K562 (cell line): ENCODE measurements around the gene ERICH2. TPM values are rescaled to one million over a fixed set of nuclear protein-coding genes. Genes with fewer than 3 reads are reported as not detected.
A peak's percentile ranks its signal among the peaks of the same experiment; 100 is the strongest.

Experiments used
- ATAC-seq: fragments of 200-7000 bp; cut with Tn5 transposase; 3 replicates; pipeline ENCODE4 v1.9.1; 2020; ENCODE audit warnings: moderate library complexity
- BruUV-seq: library from RNA; stranded (reverse); fragments of 400-500 nt; replicated peaks from 2 replicates; lab custom pipeline; 2021; lab: Mats Ljungman, UMichigan
- CTCF ChIA-PET: fragments of 300-600 bp; formaldehyde crosslinking; extraction: SDS; loops from one replicate; lab custom pipeline; 2021; ENCODE audit warnings: low intra/inter-chr PET ratio; lab: Yijun Ruan, JAX
- POLR2A ChIA-PET: fragments of 300-600, 350-650 bp; sonication (Branson Sonifier 250); formaldehyde crosslinking; extraction: SDS; loops from one replicate; lab custom pipeline; 2021; ENCODE audit warnings: antibody characterized with exemption, inconsistent platforms; lab: Yijun Ruan, JAX
- DNase-seq, 4 experiments: peaks; one replicate each; pipeline versions ENCODE4 v3.0.0 to v3.0.0-alpha.2; 2011 to 2018; ENCODE audit warnings: low spot score in 3 of 4, mixed read lengths in 3 of 4; ENCODE audit errors: extremely low read depth in 1 of 4
- FAIRE-seq: peaks from 2 replicates; lab custom pipeline; 2011; peaks lifted over from hg19 to GRCh38; lab: Jason Lieb, UNC
- H2AFZ ChIP-seq: 2 replicates; pipeline ENCODE4 v1.6.0; 2011; ENCODE audit warnings: low read depth, low read length, control low read depth, inconsistent platforms
- H3K27ac ChIP-seq: fragments of 200-600 bp; 3 replicates; pipeline ENCODE4 v1.8.0; 2011; ENCODE audit warnings: low read depth, mild to moderate bottlenecking, control low read depth, inconsistent platforms, low read length, moderate library complexity, mixed read lengths; ENCODE audit errors: extremely low read depth
- H3K27me3 ChIP-seq, 2 experiments: fragments of 300-600 bp in 1 of 2; 2 replicates in 1 of 2; 3 replicates in 1 of 2; pipeline versions ENCODE4 v1.6.0 to v1.8.0; 2011; ENCODE audit warnings: inconsistent platforms in 2 of 2, low read length in 2 of 2, mild to moderate bottlenecking in 1 of 2, mixed read lengths in 1 of 2, moderate library complexity in 1 of 2; ENCODE audit not compliant: control insufficient read depth in 2 of 2, insufficient read depth in 2 of 2
- H3K36me3 ChIP-seq: fragments of 300-600 bp; 3 replicates; pipeline ENCODE4 v1.8.0; 2011; ENCODE audit warnings: mild to moderate bottlenecking, low read length, inconsistent platforms; ENCODE audit not compliant: control insufficient read depth, insufficient read depth
- H3K4me1 ChIP-seq, 2 experiments: fragments of 200-600 bp in 1 of 2; replicated peaks in 1 of 2; 2 replicates in 1 of 2; 3 replicates in 1 of 2; pipeline versions ENCODE4 v1.5.1 to v1.8.0; 2011; ENCODE audit warnings: inconsistent platforms in 2 of 2, low read length in 2 of 2, mild to moderate bottlenecking in 1 of 2, mixed read lengths in 1 of 2, moderate library complexity in 1 of 2; ENCODE audit not compliant: control insufficient read depth in 2 of 2, insufficient read depth in 2 of 2
- H3K4me2 ChIP-seq: 2 replicates; pipeline ENCODE4 v1.6.1; 2011; ENCODE audit warnings: low read length, control low read depth, inconsistent platforms, mixed read lengths; ENCODE audit not compliant: insufficient read depth
- H3K4me3 ChIP-seq: fragments of 200-600 bp; sonication (generic), shearing (Covaris generic); 2 replicates; pipeline ENCODE4 v1.5.1; 2016; ENCODE audit warnings: control low read depth, inconsistent platforms
- H3K79me2 ChIP-seq: fragments of 200-600 bp; 3 replicates; pipeline ENCODE4 v1.8.0; 2011; ENCODE audit warnings: low read length, inconsistent platforms; ENCODE audit not compliant: control insufficient read depth, insufficient read depth
- H3K9ac ChIP-seq, 2 experiments: 2 replicates each; pipeline versions ENCODE4 v1.6.0 to v1.6.1; 2011; ENCODE audit warnings: low read depth in 2 of 2, low read length in 2 of 2, control low read depth in 1 of 2, inconsistent platforms in 1 of 2, mild to moderate bottlenecking in 1 of 2, mixed read lengths in 1 of 2; ENCODE audit not compliant: insufficient read depth in 1 of 2
- H3K9me1 ChIP-seq: one replicate; pipeline ENCODE4 v1.6.0; 2011; ENCODE audit warnings: inconsistent platforms, mild to moderate bottlenecking, low read length, moderate library complexity; ENCODE audit not compliant: control insufficient read depth, insufficient read depth
- H3K9me3 ChIP-seq: replicated peaks from 2 replicates; pipeline ENCODE4 v1.5.1; 2011; ENCODE audit warnings: low read depth, low read length, inconsistent platforms; ENCODE audit not compliant: control insufficient read depth, insufficient read depth
- H4K20me1 ChIP-seq: replicated peaks from 2 replicates; pipeline ENCODE4 v1.6.1; 2011; ENCODE audit warnings: low read length, inconsistent platforms, mixed read lengths; ENCODE audit not compliant: control insufficient read depth, insufficient read depth
- EHMT2 ChIP-seq: fragments of 450-650 bp; IDR thresholded peaks from 2 replicates; pipeline ENCODE4 v1.6.1; 2018; ENCODE audit warnings: antibody characterized with exemption
- KLF1 ChIP-seq: fragments of 450-650 bp; IDR thresholded peaks from 2 replicates; pipeline ENCODE4 v1.6.1; 2016; ENCODE audit warnings: missing genetic modification characterization, missing compliant biosample characterization
- POLR2AphosphoS5 ChIP-seq: IDR thresholded peaks from 2 replicates; pipeline ENCODE4 v1.6.1; 2011; ENCODE audit warnings: mild to moderate bottlenecking, low read depth, low read length, moderate library complexity; ENCODE audit not compliant: control insufficient read depth, insufficient read depth
- REST ChIP-seq, 2 experiments: fragments of 450-650 bp; formaldehyde crosslinking in 1 of 2; IDR thresholded peaks; 2 replicates each; pipeline versions ENCODE4 v1.4.0 to v1.6.1; 2014 to 2020; ENCODE audit warnings: mild to moderate bottlenecking in 2 of 2, borderline replicate concordance in 1 of 2, low read depth in 1 of 2
- SRF ChIP-seq, 2 experiments: fragments of 250-450, 450-650 bp in 1 of 2; sonication (Bioruptor Pico) in 1 of 2; sonication (generic) in 1 of 2; formaldehyde crosslinking; IDR thresholded peaks; 2 replicates each; pipeline versions ENCODE4 v1.5.0 to v1.5.1; 2020 to 2022; ENCODE audit warnings: mild to moderate bottlenecking in 1 of 2, missing genetic modification reagents in 1 of 2
- TEAD1 ChIP-seq, 2 experiments: fragments of 450-650 bp in 1 of 2; sonication (generic) in 1 of 2; formaldehyde crosslinking; IDR thresholded peaks; 2 replicates each; pipeline versions ENCODE4 v1.4.0 to v1.8.0; 2020 to 2022; ENCODE audit warnings: mild to moderate bottlenecking in 2 of 2, missing genetic modification reagents in 1 of 2
- WGBS: fragments of 100-300 bp; shearing (Covaris generic); methylation state at CpG from one replicate; pipeline ENCODE4 v1.1.6; 2016; ENCODE audit warnings: low coverage, mixed read lengths; ENCODE audit not compliant: insufficient coverage; ENCODE audit errors: missing lambda C conversion rate; 5-methylcytosine and 5-hydroxymethylcytosine counted together
- in situ Hi-C: fragments of 300-500 bp; cut with MboI; formaldehyde crosslinking; loops from 4 replicates; pipeline ENCODE4 v1.15.0; 2018; ENCODE audit warnings: inconsistent platforms, mixed read lengths
- intact Hi-C: fragments of 100-400 bp; cut with micrococcal nuclease; formaldehyde crosslinking; loops from 2 replicates; pipeline ENCODE4 v1.14.2; 2022
- polyA plus RNA-seq, 8 experiments: library from polyadenylated mRNA; depleted of rRNA in 4 of 8; stranded (reverse) in 5 of 8; unstranded in 3 of 8; fragments of >200 nt; fragmentation: Nextera tagmentation in 2 of 8; fragmentation: Illumina TruSeq in 1 of 8; extraction: Ambion mirVana in 2 of 8; extraction: Trizol in 1 of 8; gene quantifications; 2 replicates each; pipeline versions ENCODE4 v1.2.1 to v1.2.3, GENCODE V29; 2011 to 2014; ENCODE audit warnings: inconsistent platforms in 1 of 8, missing spikeins in 1 of 8
- total RNA-seq, 7 experiments: library from RNA; depleted of rRNA in 6 of 7; stranded (reverse); fragments of >200 nt in 6 of 7; fragmentation: Illumina TruSeq in 2 of 7; extraction: Trizol in 2 of 7; gene quantifications; 2 replicates each; pipeline versions ENCODE4 v1.2.1 to v1.2.3, GENCODE V29; 2011 to 2021; ENCODE audit warnings: low replicate concordance in 1 of 7

The ERICH2 gene
- total and polyA plus RNA-seq, 9 of the 15 experiments (the other 6 are each of a cell fraction or from before 2014, with no cell fraction given) = 0.85 to 2.4 (median 1.6) TPM

- Histone ChIP-seq H3K9me1 (no peaks in the 10 kb centered on the region), H3K27ac (no peak overlapping the region), H3K9me3 (no peaks in the 10 kb centered on the region), H3K4me2 (no peak overlapping the region), H3K4me3 (no peak overlapping the region), H4K20me1 (no peaks in the 10 kb centered on the region), H2AFZ (no peak overlapping the region), H3K36me3 (no peaks in the 10 kb centered on the region), H3K9ac (peak overlapping the region in 1 of 2 experiments; percentile 54; a peak in 1 of 4 replicates), H3K27me3 (peaks cover 0 to 22% of the 10 kb centered on the region in 2 experiments; a peak in 2 of 5 replicates), H3K4me1 (peaks cover 0 to 7% of the 10 kb centered on the region in 2 experiments; a peak in 2 of 5 replicates), H3K79me2 (no peaks in the 10 kb centered on the region)
- WGBS = 44% methylated on average over 3 of the region's 3 CpGs
- CTCF ChIA-PET = no interaction called here
- FAIRE-seq (no peak), DNase-seq (no peak), ATAC-seq (peak; percentile 40; the same call in 1 of the 3 replicates)
- POLR2A ChIA-PET = interaction anchor here (0.6 to 1.2 kb wide), 2 partner anchors 9 to 874 kb away, joined by 3 read pairs; no protein-coding TSS in a partner anchor
- no TSS peak for BruUV-seq
- intact Hi-C loops = no loop called here
- in situ Hi-C loops = no loop called here
- TF ChIP-seq TEAD1 (CRISPR knock-in tag; IDR thresholded peaks at IDR 0.05) (no peak), SRF (CRISPR knock-in tag; IDR thresholded peaks at IDR 0.05) (no peak), REST (IDR thresholded peaks at IDR 0.05; ENCODE audit: borderline replicate concordance) (no peak), REST (CRISPR knock-in tag; IDR thresholded peaks at IDR 0.05; ENCODE audit: low read depth) (no peak), POLR2AphosphoS5 (no peak), KLF1 (tag) (0 out of 2 replicates have a peak, but pooled peaks have one; percentile 19), EHMT2 (no peak)
Measured at GRCh38 chr2:170830166-170830565, 60.0 kb downstream of the ERICH2 start.
